EH (cell line): ENCODE measurements around the gene RPS2.
"Not testable (repeated sequence)": the region's sequence is repeated elsewhere in the genome, so short reads cannot be mapped to it uniquely, and the experiment has no call there.

Source experiments
- DNase-seq: peaks from one replicate; pipeline ENCODE4 v3.0.0-alpha.2; 2015; ENCODE audit warnings: low read depth

The RPS2 gene

DNA sequence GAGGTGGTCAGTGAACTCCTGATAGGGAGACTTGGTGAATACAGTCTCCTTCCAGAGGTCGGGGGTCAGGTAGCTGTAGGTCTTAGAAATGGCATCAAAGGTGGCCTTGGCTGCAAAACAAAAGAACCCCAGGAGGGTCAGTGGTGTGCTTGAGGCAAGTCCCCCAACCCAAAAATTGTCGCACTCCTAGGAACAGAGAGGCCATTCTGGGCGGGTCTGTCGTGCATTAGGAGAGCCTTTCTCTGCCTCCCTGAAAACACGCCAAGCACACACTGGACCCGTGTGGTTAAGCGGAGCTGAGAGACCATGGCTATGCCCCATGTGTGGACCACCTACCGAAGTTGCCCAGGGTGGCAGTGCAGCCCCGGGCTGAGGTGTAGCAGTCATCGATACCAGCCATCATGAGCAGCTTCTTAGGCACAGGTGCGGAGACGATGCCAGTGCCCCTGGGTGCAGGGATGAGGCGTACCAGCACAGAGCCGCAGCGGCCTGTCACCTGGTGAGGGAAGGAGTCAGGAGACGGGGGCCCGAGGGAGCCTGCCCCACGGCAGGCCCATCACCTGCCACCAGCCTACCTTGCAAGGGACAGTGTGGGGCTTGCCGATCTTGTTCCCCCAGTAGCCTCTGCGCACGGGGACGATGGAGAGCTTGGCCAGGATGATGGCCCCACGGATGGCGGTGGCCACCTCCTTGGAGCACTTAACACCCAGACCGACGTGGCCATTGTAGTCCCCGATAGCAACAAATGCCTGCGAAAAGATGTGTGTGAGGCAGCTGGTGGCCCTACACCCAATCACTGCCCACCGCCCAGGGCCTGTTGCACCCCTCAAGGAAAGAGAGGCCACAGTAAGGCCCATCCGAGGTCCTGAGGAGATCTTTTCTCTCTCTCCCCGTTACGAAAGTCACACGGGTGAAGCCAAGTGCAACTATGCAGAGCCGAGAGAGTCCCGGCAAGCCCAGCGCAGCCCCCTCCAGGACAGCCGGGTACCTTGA lies 2.2 kb downstream of the RPS2 start:
- DNase-seq: not testable (repeated sequence)

DNA sequence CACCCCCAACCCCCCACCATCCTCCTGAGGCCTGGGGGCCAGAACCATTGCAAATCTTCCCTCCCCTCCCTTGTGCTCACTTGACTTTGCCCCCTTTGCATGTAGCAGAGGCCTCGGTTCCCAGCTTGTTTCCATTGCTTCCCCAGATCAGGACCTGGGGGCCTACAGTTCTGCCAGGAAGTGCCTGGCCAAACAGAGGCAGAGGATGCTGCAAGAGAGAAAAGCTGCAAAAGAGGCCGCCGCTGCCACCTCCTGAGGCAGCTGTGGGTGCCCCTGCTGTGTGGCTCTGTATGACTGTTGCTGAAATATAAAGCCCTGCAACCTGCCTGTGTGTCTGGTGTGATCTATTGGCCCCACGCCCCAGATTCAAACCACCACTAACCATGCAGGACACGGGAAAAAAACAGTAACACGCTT lies 3.0 kb downstream of the RPS2 start:
- DNase-seq: no peak

DNA sequence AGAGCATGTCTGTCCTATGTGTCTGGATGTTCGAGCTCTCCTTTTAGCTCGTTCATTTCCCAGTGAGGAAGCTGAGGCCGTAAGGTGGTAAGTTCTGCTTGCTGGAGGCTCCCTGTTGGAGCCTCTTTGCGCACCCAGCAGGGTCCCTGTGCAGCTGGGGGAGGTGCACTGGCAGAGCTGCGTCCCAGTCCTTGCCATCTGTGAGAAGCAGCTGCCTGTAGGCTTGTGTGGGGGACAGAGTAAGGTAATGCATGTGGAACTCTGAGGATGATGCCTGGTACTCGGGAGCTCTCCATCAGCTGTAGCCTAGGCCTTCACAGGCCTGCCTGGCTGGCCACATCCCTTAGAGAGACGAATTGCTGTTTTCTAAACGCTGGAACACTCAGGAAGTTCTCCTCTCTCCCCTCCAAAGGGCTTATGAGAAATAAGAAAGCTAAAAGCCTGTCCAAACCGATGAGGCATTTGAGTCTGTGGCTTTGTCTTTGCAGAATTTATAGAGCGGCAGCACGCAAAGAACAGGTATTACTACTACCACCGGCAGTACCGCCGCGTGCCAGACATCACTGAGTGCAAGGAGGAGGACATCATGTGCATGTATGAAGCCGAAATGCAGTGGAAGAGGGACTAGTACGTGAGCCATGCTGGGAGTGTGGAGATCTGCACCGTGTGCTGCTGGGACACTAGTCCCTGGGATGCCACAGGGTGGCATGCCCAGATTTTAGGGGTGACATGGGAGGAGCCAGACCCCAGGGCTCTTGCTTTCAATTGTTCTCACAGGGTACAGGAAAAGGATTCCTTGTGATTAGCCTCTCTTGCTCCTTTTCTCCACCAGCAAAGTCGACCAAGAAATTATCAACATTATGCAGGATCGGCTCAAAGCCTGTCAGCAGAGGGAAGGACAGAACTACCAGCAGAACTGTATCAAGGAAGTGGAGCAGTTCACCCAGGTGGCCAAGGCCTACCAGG lies 3.7 kb downstream of the RPS2 start:
- DNase-seq: peak; percentile 42

DNA sequence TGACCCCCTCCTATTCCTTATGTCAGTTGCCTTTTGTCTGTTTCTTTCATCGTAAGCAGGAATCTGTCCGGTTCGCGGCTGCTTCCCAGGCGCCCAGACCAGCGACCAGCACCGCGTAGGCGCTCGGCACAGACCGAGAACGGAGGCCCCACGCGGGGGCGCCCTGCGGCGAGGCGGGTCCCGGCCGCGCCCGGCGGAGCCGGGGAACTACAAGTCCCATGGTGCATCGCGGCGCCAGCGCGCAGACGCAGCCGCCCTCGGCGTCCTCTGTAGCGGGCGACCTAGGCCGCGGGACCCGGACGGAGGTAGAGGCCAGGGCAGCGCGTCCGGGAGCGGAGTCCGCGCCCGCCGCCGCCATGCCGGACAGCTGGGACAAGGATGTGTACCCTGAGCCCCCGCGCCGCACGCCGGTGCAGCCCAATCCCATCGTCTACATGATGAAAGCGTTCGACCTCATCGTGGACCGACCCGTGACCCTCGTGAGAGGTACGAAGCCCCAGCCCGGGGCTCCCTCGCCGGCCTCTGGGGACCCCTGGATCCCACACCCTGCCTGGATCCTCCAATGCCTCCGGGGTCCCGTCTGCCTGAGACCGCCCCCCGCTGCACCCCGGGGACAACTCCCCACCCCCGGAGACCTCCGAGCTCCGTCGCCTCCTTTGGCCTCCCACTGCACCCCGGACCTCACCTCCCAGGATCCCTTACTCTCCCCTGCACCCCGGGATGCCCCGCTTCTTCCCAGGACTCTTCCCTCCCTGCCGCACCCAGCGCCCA lies 5.2 kb downstream of the RPS2 start, which contains the start of gene NDUFB10:
Gene NDUFB10 (plus strand): TSS at position 270 of the 771 bp plus-strand sequence. CDS start 87 bp downstream, at position 357.
- DNase-seq: peak; percentile 89

DNA sequence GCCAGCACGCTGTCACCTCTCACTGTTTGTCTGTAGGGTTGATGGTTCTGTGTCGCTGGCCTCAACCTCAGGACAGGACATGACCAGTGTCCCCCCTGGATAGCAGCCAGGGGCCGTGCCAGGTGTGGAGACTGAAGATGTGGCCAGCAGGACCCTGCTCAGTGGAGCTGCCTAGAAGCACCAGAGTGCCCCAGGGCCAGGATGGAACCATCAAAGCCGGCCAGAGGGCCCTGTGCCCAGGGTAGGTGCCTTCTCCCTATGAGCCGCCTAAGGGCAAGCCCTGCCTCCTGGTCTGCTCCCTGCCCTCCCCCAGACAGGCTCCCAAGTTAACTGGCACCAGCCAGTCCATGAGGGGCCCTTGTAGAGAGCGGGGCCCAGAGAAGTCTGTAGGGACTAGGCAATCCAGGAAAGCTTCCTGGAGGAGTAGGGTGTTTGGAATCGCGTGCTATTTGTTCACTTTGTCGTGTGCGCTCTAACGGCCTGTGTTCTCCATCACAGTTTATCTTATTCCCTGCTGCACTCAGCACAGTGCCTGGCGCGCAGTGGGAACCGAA lies 5.8 kb downstream of the RPS2 start:
- no peak for DNase-seq

DNA sequence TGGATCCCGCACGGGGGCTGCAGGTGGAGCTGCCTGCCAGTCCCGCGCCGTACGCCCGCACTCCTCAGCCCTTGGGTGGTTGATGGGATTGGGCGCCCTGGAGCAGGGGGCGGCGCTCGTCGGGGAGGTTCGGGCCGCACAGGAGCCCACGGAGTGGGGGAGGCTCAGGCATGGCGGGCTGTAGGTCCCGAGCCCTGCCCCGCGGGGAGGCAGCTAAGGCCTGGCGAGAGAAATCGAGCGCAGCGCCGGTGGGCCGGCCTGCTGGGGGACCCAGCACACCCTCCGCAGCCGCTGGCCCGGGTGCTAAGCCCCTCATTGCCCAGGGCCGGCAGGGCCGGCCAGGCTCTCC lies 6.5 kb downstream of the RPS2 start:
- not testable (repeated sequence) for DNase-seq

DNA sequence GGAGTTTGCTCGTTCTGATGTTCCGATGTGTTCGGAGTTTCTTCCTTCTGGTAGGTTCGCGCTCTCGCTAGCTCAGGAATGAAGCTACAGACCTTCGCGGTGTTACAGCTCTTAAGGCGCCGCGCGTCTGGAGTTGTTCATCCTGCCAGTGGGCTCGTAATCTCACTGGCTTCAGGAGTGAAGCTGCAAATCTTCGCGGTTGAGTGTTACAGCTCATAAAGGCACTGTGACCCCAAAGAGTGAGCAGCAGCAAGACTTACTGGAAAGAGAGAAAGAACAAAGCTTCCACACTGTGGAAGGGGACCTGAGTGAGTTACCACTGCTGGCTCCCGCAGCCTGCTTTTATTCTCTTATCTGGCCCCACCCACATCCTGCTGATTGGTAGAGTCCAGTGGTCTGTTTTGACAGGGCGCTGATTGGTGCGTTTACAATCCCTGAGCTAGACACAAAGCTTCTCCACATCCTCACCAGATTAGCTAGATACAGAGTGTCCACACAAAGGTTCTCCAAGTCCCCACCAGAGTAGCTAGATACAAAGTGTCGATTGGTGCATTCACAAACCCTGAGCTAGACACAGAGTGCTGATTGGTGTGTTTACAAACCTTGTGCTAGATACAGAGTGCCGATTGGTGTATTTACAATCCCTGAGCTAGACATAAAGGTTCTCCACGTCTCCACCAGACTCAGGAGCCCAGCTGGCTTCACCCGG lies 7.0 kb downstream of the RPS2 start:
- not testable (repeated sequence) for DNase-seq

DNA sequence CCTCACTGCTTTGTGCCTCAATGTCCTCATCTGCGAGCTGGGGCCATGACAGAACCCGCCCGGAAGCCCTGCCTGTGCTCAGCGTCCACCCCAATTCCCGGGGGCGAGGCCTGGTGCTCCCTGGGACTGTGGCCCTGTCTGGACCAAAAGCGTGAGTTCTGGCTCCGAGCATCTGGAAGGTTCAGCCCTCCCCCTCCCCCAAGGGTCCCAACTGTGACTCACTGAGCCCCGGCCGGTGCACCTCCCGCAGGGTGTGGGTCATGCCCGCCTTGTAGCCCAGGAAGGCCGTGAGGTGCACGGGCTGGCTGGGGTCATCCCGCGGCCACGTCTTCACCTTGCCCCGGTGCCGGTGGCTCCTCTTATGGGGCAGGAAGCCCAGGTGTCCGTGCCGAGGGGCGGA lies 10.9 kb downstream of the RPS2 start:
- DNase-seq: no peak

DNA sequence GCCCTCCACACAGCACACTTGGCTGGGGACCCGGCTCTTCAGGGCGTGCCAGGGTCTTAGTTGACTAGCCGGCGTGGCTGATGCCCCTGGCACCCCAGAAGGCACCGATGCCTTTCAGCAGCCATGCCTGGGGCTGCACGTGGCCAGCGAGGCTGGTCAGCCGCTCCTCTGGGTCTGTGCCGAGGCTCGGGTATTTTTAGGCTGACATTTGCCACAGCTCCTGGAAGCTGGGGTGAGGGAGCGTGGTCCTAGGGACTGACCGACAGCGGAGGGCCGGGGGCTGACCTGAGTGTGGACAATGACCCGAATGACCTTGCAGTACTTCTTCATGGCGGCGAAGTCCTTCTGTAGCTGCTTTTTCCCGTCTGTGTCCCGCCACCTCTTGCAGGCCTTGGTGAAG lies 14.1 kb downstream of the RPS2 start:
- no peak for DNase-seq

DNA sequence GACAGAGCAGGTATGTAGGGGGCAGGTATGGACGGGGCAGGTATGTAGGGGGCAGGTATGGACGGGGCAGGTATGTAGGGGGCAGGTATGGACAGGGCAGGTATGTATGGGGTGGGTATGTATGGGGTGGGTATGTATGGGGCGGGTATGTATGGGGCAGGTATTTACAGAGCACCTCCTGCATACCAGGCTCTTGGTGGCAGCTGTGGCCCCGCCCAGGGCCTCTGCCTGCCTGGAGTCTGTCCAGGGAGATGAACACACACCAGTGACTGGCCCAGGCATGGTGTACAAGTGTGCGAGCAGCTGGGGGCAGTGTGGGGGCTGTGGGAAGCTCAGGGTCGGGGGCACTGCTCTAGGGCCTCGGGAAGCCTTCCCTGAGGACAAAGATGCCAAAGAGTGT lies 14.6 kb downstream of the RPS2 start:
- DNase-seq: no peak

DNA sequence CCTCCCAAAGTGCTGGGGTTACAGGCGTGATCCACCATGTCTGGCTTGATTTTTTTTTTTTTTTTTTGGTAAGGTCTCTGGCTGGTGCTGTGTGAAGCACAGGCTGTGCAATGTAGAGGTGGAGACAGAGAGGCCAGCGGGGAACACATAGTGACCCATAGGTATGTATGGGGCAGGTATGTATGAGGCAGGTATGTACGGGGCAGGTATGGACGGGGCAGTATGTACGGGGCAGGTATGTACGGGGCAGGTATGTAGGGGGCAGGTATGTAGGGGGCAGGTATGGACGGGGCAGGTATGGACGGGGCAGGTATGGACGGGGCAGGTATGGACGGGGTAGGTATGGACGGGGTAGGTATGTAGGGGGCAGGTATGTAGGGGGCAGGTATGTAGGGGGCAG lies 15.1 kb downstream of the RPS2 start:
- DNase-seq: no peak

DNA sequence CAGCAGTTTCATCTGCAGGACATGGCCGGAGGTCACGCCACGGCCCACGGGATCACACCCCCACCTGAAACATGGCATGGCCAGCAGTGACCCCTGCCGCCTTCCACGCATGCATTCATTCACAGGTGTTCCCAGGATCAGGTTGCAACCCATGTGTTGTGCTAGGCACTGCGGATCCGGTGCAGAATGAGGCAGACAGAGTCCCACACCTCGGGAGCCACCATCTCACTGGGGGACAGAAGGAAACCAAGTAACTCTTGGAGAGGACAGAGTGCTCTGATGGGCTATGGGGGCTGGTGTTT lies 17.3 kb downstream of the RPS2 start:
- no peak for DNase-seq

DNA sequence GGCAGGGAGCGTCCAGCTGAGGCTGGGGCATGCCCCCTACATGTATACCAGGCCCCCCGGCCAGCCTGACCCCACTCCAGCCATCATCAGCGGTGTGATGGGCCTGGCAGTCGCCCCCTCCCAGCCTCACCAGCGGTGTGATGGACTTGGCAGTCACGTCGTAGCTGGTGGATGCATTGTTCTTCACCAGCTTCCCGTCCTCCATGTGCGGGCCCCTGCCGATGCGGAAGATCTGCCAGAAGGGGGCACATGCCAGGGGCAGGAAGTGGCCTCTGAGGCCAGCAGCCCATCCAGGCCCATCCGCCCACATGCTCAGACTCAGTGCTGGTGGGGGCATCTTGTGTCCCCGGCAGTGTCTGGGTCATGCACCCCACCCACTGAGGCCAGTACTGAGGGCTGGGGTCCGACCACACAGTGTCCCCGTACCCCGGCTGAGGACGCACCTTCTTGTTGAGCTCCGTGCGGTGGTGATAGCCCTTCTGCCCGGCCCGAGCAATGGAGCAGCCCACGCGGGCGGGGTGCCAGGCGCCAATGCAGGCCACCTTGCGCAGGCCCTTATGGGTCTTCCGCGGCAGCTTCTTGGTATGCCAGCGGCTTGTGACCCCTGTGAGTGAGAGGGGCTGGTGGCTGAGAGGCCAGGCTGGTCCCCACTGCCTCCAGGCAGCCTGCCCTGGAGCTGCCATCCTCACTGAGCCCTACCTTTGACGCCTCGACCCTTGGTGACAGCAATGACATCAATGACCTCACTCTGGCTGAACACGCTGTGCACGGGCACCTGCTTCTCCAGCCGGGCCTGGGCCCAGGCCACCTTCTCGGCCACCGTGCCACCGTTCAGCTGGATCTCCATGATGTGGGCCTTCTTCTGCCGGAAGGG lies 17.9 kb downstream of the RPS2 start:
- no peak for DNase-seq

DNA sequence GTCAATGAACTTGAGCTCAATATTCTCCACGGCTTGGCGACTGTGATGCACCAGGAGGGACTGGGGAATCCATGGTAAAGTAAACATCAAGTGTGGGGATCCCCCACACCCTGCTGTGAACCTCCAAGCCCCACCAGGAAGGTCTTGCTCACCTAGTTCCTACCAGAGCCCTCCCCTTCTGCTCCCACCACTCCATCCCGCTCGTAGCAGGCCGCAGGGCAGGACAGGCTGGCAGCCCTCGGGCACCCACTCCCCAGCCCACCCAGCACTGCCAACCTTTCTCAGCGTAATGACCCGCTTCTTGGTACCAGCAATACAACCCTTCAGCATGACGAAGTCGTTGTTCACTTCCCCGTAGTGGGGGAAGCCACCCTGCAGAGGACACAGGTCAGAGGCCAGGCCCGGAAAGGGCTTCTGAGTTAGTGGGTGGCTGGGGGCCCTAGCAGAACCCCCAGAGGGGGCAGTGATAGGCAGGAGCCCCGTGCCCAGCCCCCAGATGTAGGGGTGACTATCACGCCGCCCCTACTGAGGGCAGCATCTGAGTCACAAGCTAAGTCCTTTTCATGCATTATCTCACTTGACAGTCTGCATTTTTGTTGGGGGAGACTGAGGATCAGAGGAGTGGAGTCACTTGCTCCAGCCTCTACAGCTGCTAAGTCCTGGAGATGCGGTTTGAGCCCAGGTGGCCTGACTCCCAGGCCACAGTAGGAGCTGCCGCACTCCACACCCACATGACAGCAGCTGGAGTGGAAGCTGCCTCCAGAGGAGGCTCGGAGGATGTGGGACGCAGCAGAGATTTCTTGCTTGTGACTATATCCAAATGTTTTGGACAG lies 18.9 kb downstream of the RPS2 start:
- DNase-seq: no peak

DNA sequence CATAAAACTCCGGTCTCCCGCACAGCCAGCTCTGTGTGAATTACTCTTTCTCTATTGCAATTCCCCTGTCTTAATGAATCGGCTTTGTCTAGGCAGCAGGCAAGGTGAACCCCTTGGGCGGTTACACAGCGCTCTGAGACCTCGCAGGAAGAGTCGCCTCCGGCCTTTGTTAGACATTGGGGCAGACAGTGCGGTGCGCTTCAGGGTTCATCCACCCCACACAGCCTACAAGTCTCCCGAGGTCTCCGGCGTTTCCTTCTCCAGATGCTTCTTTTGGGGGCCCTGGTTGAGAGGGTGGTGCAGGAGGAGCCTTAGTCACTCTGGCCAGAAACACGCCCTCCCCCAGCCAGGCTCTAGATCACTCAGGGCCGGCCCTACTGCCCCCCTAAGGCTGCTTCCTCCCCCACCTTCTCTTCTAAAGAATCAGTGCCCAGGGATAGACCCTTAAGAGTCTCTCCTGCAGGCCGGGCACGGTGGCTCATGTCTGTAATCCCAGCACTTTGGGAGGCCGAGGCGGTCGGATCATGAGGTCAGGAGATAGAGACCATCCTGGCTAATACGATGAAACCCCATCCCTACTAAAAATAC lies 19.9 kb downstream of the RPS2 start:
- no peak for DNase-seq

DNA sequence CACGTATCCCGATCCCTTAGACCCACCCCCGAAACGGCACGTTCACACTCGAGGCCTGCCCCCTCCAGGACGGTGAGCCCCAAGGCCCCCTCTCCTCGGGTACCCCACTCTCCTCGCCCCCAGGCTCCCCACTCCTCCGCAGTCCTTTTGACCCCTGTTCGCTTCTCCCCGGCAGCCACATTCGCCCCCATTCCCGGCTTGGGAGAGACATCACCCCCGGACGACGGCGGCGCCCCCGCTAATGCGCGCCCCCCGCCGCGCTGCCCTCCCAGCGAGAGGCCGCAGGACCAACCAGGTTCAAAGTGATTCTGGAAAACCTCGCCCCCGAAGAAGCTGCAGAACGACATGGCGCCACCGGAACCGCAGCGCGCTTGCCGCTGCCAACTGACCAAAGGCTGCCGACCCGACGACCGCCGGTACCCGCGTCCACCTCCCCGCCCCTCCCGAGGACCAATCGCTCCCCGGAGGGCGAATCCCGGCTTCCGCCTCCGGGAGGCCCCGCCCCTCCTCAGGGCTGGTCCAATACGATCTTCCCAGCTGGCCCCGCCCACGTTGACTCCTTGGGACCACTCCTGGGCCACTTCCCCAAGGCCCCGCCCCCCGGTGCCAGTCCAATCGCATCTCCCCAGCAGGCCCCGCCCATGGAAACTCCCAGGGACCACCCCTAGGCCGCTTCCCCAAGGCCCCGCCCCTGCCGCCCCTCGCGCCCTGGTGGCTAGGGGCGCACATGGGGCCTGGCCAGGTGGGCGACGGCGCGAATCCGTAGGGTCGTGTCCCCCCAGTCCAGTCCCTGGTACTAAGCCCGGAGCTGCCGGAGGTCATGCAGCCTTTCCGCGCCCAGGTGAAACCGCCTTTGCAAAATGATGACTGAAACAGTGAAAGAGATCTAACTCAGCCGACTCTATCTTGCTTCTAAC lies 21.6 kb downstream of the RPS2 start, which contains the start of gene MSRB1:
Gene MSRB1 (minus strand): TSS at position 390 of the 917 bp plus-strand sequence. CDS start 43 bp downstream, at position 347.
- peak; percentile 99 for DNase-seq

DNA sequence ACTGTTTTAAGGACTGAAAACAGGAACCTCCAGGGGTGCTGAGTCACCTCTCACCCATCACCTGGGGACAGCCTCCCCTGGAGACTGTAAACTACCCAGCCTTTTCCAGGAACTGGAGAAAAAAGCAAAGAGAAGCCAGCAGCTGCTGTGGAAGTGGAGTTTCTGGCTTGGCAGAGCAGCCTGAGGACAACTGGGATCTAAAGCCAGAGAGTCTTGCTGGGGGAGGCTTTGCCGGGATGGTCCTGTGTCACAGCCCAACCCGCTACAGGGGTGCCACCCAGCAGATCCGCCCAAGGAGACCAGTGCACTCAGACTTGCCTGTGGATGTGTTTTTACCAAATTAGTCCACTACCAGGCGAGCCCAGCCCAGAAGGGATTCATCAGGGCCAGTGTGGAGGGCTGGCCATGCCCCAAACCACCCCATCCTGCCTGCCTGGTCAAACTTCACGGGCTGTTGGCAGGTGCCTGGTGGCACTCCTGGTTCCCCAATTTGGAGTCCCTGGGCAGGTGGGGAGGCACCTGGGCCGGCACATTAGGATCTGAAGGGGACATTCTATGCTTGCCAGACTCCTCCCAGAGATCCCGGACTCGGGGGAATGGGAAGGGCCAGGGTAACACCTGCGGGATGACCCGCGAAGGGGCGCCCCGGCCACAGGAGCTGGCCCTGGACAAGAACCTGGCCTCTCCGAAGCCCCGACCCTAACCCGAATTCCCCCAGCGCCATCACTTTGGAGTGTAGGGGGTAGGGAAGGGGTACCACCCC lies 22.4 kb downstream of the RPS2 start:
- peak; percentile 54 for DNase-seq
